Endothelial cell of umbilical vein (primary cell): ENCODE results near the gene C1orf105. TPM values are rescaled to one million over a fixed set of nuclear protein-coding genes. Genes with fewer than 3 reads are reported as not detected.

Experiments
- BruUV-seq: library from RNA; stranded (reverse); fragments of 400-500 nt; replicated peaks from 2 replicates; lab custom pipeline; 2021; lab: Mats Ljungman, UMichigan
- CTCF ChIA-PET: fragments of 300-600, 350-600 bp; sonication (Branson Sonifier 250); formaldehyde crosslinking; loops from one replicate; lab custom pipeline; 2021; ENCODE audit warnings: antibody characterized with exemption, inconsistent platforms; lab: Charles Lee
- POLR2A ChIA-PET: fragments of 300-600, 350-600 bp; sonication (Branson Sonifier 250); formaldehyde crosslinking; loops from one replicate; lab custom pipeline; 2021; ENCODE audit warnings: antibody characterized with exemption, inconsistent platforms; lab: Charles Lee
- DNase-seq: peaks from one replicate; pipeline ENCODE4 v3.0.0-alpha.2; 2011; ENCODE audit warnings: low read depth, low spot score
- FAIRE-seq: peaks from 2 replicates; lab custom pipeline; 2011; peaks lifted over from hg19 to GRCh38; lab: Jason Lieb, UNC
- H2AFZ ChIP-seq: 2 replicates; pipeline ENCODE4 v1.6.0; 2012; ENCODE audit warnings: low read depth, low read length, control low read depth, inconsistent platforms
- H3K27ac ChIP-seq: 2 replicates; pipeline ENCODE4 v1.5.1; 2011; ENCODE audit warnings: low read depth, mild to moderate bottlenecking, control low read depth, low read length, moderate library complexity; ENCODE audit not compliant: insufficient read depth
- H3K27me3 ChIP-seq, 2 experiments: 2 replicates each; pipeline versions ENCODE4 v1.6.0 to v1.6.1; 2011; ENCODE audit warnings: low read length in 2 of 2, mixed read lengths in 1 of 2; ENCODE audit not compliant: control insufficient read depth in 2 of 2, insufficient read depth in 2 of 2
- H3K36me3 ChIP-seq, 2 experiments: 2 replicates in 1 of 2; 3 replicates in 1 of 2; pipeline ENCODE4 v1.5.1; 2011; ENCODE audit warnings: low read length in 2 of 2, mild to moderate bottlenecking in 1 of 2, moderate library complexity in 1 of 2; ENCODE audit not compliant: control insufficient read depth in 2 of 2, insufficient read depth in 2 of 2; ENCODE audit errors: extremely low read depth in 1 of 2
- H3K4me1 ChIP-seq: 3 replicates; pipeline ENCODE4 v1.5.1; 2011; ENCODE audit warnings: mild to moderate bottlenecking, low read length; ENCODE audit not compliant: control insufficient read depth, insufficient read depth; ENCODE audit errors: extremely low read depth
- H3K4me2 ChIP-seq: 2 replicates; pipeline ENCODE4 v1.6.1; 2011; ENCODE audit warnings: low read length, control low read depth, mixed read lengths; ENCODE audit not compliant: insufficient read depth
- H3K4me3 ChIP-seq, 3 experiments: fragments of 200-600 bp in 1 of 3; sonication (generic), shearing (Covaris generic) in 1 of 3; replicated peaks in 1 of 3; 2 replicates each; pipeline ENCODE4 v1.5.1; 2011 to 2016; ENCODE audit warnings: control low read depth in 3 of 3, low read length in 3 of 3, mild to moderate bottlenecking in 2 of 3, inconsistent platforms in 1 of 3, low read depth in 1 of 3, moderate library complexity in 1 of 3; ENCODE audit not compliant: insufficient read depth in 1 of 3
- H3K79me2 ChIP-seq: 2 replicates; pipeline ENCODE4 v1.6.0; 2012; ENCODE audit warnings: low read length, inconsistent platforms; ENCODE audit not compliant: control insufficient read depth, insufficient read depth
- H3K9ac ChIP-seq: replicated peaks from 2 replicates; pipeline ENCODE3; 2011; ENCODE audit warnings: low read length, control low read depth; ENCODE audit not compliant: insufficient read depth; ENCODE audit errors: extremely low read depth
- H3K9me1 ChIP-seq: replicated peaks from 3 replicates; pipeline ENCODE4 v1.6.0; 2011; ENCODE audit warnings: mild to moderate bottlenecking, low read length; ENCODE audit not compliant: control insufficient read depth, insufficient read depth; ENCODE audit errors: extremely low read depth
- H3K9me3 ChIP-seq: replicated peaks from 2 replicates; pipeline ENCODE4 v1.5.1; 2012; ENCODE audit warnings: low read length, inconsistent platforms; ENCODE audit not compliant: control insufficient read depth, insufficient read depth
- H4K20me1 ChIP-seq: replicated peaks from 2 replicates; pipeline ENCODE3; 2011; ENCODE audit warnings: mild to moderate bottlenecking, low read length; ENCODE audit not compliant: control insufficient read depth, insufficient read depth; ENCODE audit errors: extremely low read depth
- CTCF ChIP-seq, 2 donors: IDR thresholded peaks; 1 replicate in 1 of 2; 2 replicates in 1 of 2; pipeline ENCODE4 v1.5.1; 2011; ENCODE audit warnings: low read length in 2 of 2, mild to moderate bottlenecking in 2 of 2, moderate library complexity in 2 of 2, control low read depth in 1 of 2, inconsistent platforms in 1 of 2, low read depth in 1 of 2; ENCODE audit not compliant: insufficient read depth in 1 of 2; ENCODE audit errors: extremely low read depth in 1 of 2
- EZH2 ChIP-seq: IDR thresholded peaks from 2 replicates; pipeline ENCODE4 v1.6.1; 2012; ENCODE audit warnings: borderline replicate concordance, low read depth, mild to moderate bottlenecking, moderate library complexity, low read length, inconsistent platforms; ENCODE audit not compliant: severe bottlenecking
- FOS ChIP-seq: IDR thresholded peaks from 2 replicates; pipeline ENCODE4 v1.6.1; 2011; ENCODE audit warnings: mild to moderate bottlenecking, low read length, moderate library complexity, borderline replicate concordance; ENCODE audit not compliant: insufficient read depth
- GATA2 ChIP-seq: IDR thresholded peaks from 2 replicates; pipeline ENCODE4 v1.7.0; 2011; ENCODE audit warnings: low read depth, mild to moderate bottlenecking, moderate library complexity, mixed read lengths, low read length; ENCODE audit not compliant: insufficient read length, insufficient read depth
- JUN ChIP-seq: IDR thresholded peaks from 2 replicates; pipeline ENCODE4 v1.6.1; 2011; ENCODE audit warnings: borderline replicate concordance, low read depth; ENCODE audit not compliant: insufficient read length, insufficient read depth
- MYC ChIP-seq: IDR thresholded peaks from one replicate; pipeline ENCODE4 v1.6.1; 2011; ENCODE audit warnings: mild to moderate bottlenecking, low read depth, low read length
- POLR2A ChIP-seq: IDR thresholded peaks from 2 replicates; pipeline ENCODE4 v1.6.1; 2012; ENCODE audit warnings: low read depth, mild to moderate bottlenecking, control low read depth, low read length
- POLR2AphosphoS5 ChIP-seq: IDR thresholded peaks from 2 replicates; pipeline ENCODE4 v1.6.1; 2012; ENCODE audit warnings: low read depth, mild to moderate bottlenecking, control low read depth, low read length, moderate library complexity; ENCODE audit not compliant: insufficient read depth
- dilution Hi-C: fragments of 300-500 bp; cut with MboI; formaldehyde crosslinking; loops from one replicate; pipeline ENCODE4 v1.15.0; 2019; ENCODE audit warnings: low sequenced_read_pairs; ENCODE audit not compliant: extremely low pct_ligation_motif_present
- intact Hi-C: fragments of 100-400 bp; cut with micrococcal nuclease; formaldehyde crosslinking; loops from one replicate; pipeline ENCODE4 v1.10.0; 2022
- polyA plus RNA-seq, 4 experiments: library from polyadenylated mRNA; depleted of rRNA in 3 of 4; stranded (reverse) in 3 of 4; unstranded in 1 of 4; fragments of >200 nt; gene quantifications; 2 replicates each; pipeline versions ENCODE4 v1.2.1 to v1.2.3, GENCODE V29; 2011 to 2012; ENCODE audit warnings: missing spikeins in 1 of 4
- total RNA-seq: library from RNA; stranded (reverse); gene quantifications from 2 replicates; pipeline ENCODE4 v1.2.3, GENCODE V29; 2021
- TF ChIP-seq, protein P1 (sequence below): IDR thresholded peaks from 2 replicates; pipeline ENCODE4 v1.6.1; 2011; ENCODE audit not compliant: insufficient read depth, insufficient read length

Gene C1orf105
- total and polyA plus RNA-seq, 2 donors (not counting 3 experiments of a cell fraction or from before 2014, with no cell fraction given) = not detected

DNA sequence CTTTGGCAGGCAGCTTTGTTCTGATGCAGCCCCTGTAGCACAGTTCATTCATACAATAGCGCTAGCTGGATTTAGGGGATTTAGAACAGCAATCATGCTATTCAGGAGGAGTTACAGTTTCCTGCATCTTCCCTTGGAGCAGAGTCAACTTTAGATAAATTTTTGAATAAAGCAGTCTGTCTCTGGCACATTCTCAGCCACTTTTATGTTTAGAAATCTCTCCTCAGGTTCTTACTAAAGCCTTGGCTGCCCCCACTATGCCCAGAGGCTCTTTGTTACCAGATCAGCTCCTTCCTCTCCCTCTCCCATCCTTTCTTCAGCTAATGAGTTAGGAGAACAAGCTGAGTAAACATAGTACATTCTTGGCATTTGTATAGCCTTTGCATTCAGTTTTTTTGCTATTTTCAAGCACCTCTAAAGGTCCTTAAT is 40.4 kb downstream of the C1orf105 start:
- CTCF ChIA-PET = interaction anchor here (1.0 to 2.5 kb wide), 2 partner anchors 10 to 259 kb away, joined by 3 to 9 read pairs; no protein-coding TSS in a partner anchor
- H4K20me1 ChIP-seq = no peaks in the 10 kb centered on the region
- TF ChIP-seq CTCF (IDR thresholded peaks at IDR 0.05; ENCODE audit: extremely low read depth in 1 of 2, insufficient read depth in 1 of 2, low read depth in 1 of 2, low read length in 2 of 2) = no peak
- no peak for TF ChIP-seq FOS
- TF ChIP-seq GATA2 = no peak
- intact Hi-C loops = no loop called here
- no peaks in the 10 kb centered on the region for H3K79me2 ChIP-seq
- H3K4me3 ChIP-seq = no peak overlapping the region
- POLR2A ChIA-PET = no interaction called here
- H2AFZ ChIP-seq = no peak overlapping the region
- H3K9me1 ChIP-seq = no peaks in the 10 kb centered on the region
- FAIRE-seq (no peak), DNase-seq (peak; percentile 44)
- H3K36me3 ChIP-seq = no peaks in the 10 kb centered on the region
- dilution Hi-C loops = no loop called here
- no peak overlapping the region for H3K4me2 ChIP-seq
- H3K9me3 ChIP-seq = no peaks in the 10 kb centered on the region
- peaks cover 0 to 3% of the 10 kb centered on the region in 2 experiments for H3K27me3 ChIP-seq
- no TSS peak for BruUV-seq
- H3K9ac ChIP-seq = no peak overlapping the region
- H3K4me1 ChIP-seq = no peaks in the 10 kb centered on the region
- no peak overlapping the region for H3K27ac ChIP-seq

DNA sequence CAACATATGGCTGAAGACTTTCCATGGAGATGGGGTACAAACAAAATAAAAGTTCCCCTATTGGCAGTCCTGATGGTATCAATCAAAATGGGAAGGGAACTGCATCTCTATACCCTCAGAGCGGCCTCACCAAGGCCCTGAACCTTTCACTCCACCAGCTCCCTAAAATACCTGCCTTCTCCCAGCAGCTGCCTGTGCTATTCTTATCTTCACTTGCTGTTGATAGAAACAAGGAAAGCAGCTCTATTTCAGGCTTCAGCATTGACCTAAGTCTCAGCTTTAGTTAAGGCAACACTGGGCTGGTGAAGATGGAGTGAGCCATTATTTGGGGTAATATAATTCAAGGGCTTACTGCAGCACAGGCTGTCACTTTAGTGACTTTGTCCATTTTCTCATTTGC is 45.1 kb downstream of the C1orf105 start:
- POLR2A ChIA-PET = no interaction called here
- Histone ChIP-seq H3K36me3 (no peaks in the 10 kb centered on the region), H3K9me1 (no peaks in the 10 kb centered on the region), H3K4me1 (no peaks in the 10 kb centered on the region), H3K4me3 (no peak overlapping the region), H3K27ac (no peak overlapping the region), H3K9me3 (no peaks in the 10 kb centered on the region), H3K79me2 (no peaks in the 10 kb centered on the region), H4K20me1 (no peaks in the 10 kb centered on the region), H3K4me2 (no peak overlapping the region), H2AFZ (no peak overlapping the region), H3K9ac (no peak overlapping the region), H3K27me3 (peaks cover 0 to 3% of the 10 kb centered on the region in 2 experiments)
- BruUV-seq = no TSS peak
- intact Hi-C loops (no loop called here), dilution Hi-C loops (no loop called here)
- FAIRE-seq = no peak
- no peak for DNase-seq
- CTCF ChIA-PET = interaction anchor here (1.1 kb wide), 1 partner anchor 85 kb away, joined by 3 read pairs; no protein-coding TSS in a partner anchor
- TF ChIP-seq EZH2 = no peak
- TF ChIP-seq, protein P1, sequence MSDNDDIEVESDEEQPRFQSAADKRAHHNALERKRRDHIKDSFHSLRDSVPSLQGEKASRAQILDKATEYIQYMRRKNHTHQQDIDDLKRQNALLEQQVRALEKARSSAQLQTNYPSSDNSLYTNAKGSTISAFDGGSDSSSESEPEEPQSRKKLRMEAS = no peak
- TF ChIP-seq CTCF (IDR thresholded peaks at IDR 0.05; ENCODE audit: extremely low read depth in 1 of 2, insufficient read depth in 1 of 2, low read depth in 1 of 2, low read length in 2 of 2) = no peak
- no peak for TF ChIP-seq POLR2AphosphoS5
- TF ChIP-seq GATA2 = no peak
- no peak for TF ChIP-seq MYC
- no peak for TF ChIP-seq JUN
- TF ChIP-seq FOS = no peak
- no peak for TF ChIP-seq POLR2A
